ENCODE results near the gene C13orf46. TPM values are rescaled to one million over a fixed set of nuclear protein-coding genes. Genes with fewer than 3 reads are reported as not detected.

Gene C13orf46
- total and polyA plus RNA-seq, 2 of the 8 experiments (the other 6 are each of a cell fraction or from before 2014, with no cell fraction given), result 0.23 to 0.28 TPM

GRCh38 chr13:113942591-113943103, 31.2 kb downstream of the C13orf46 start:
- Histone ChIP-seq H2BK20ac (ENCODE audit: low read length) (no peak overlapping the region), H3K4me3 (ENCODE audit: extremely low read depth in 1 of 4, insufficient read depth in 2 of 4, low read depth in 3 of 4, low read length in 4 of 4) (no peak overlapping the region), H3K4me1 (replicated peaks in 1 of 4; ENCODE audit: control insufficient read depth in 3 of 4, insufficient read depth in 4 of 4, low read length in 3 of 4) (no peaks in the 10 kb centered on the region), H2BK5ac (ENCODE audit: low read depth, low read length) (no peak overlapping the region), H4K8ac (ENCODE audit: extremely low read depth, insufficient read depth, low read length) (no peak overlapping the region), H2BK15ac (ENCODE audit: low read length) (no peak overlapping the region), H2BK12ac (ENCODE audit: low read depth, low read length) (no peak overlapping the region), H3K27ac (ENCODE audit: low read depth, low read length) (no peak overlapping the region), H3K23me2 (ENCODE audit: low read depth, low read length) (no peaks in the 10 kb centered on the region), H2BK120ac (replicated peaks; ENCODE audit: low read depth, low read length) (no peak overlapping the region), H3K4me2 (ENCODE audit: insufficient read depth in 1 of 2, low read depth in 2 of 2, low read length in 2 of 2) (no peak overlapping the region), H3K79me1 (ENCODE audit: low read depth, low read length) (no peaks in the 10 kb centered on the region), H2AFZ (ENCODE audit: low read length) (no peak overlapping the region), H2AK5ac (ENCODE audit: low read depth, low read length) (no peak overlapping the region), H3K14ac (ENCODE audit: insufficient read length) (no peak overlapping the region), H3K9me3 (ENCODE audit: insufficient read depth in 2 of 2, low read depth in 1 of 2, low read length in 1 of 2) (no peaks in the 10 kb centered on the region), H3K4ac (replicated peaks; ENCODE audit: insufficient read length, low read depth, low read length) (no peak overlapping the region), H3K27me3 (replicated peaks in 1 of 4; ENCODE audit: control insufficient read depth in 3 of 4, extremely low read depth in 1 of 4, insufficient read depth in 3 of 4, low read length in 3 of 4) (no peaks in the 10 kb centered on the region), H4K91ac (replicated peaks; ENCODE audit: insufficient read length, low read length) (no peak overlapping the region), H3K23ac (ENCODE audit: insufficient read length) (no peak overlapping the region), H3K56ac (replicated peaks; ENCODE audit: insufficient read length, low read depth, low read length) (no peak overlapping the region), H3K79me2 (ENCODE audit: control insufficient read depth in 1 of 2, insufficient read depth in 2 of 2, low read length in 2 of 2) (no peaks in the 10 kb centered on the region), H3K9ac (replicated peaks in 1 of 4; ENCODE audit: extremely low read depth in 1 of 4, low read depth in 3 of 4, low read length in 3 of 4) (no peak overlapping the region), H4K5ac (ENCODE audit: insufficient read length, low read depth, low read length) (no peak overlapping the region), H3K18ac (ENCODE audit: extremely low read depth, low read length) (no peak overlapping the region), H3K36me3 (ENCODE audit: control insufficient read depth in 2 of 4, insufficient read depth in 4 of 4, low read length in 3 of 4) (no peaks in the 10 kb centered on the region), H4K20me1 (replicated peaks in 1 of 2; ENCODE audit: control insufficient read depth in 1 of 2, insufficient read depth in 2 of 2, low read length in 2 of 2) (peaks cover 0 to 2% of the 10 kb centered on the region in 2 experiments)
- WGBS, 2 experiments (ENCODE audit: extremely low coverage in 1 of 2, insufficient coverage in 1 of 2, insufficient read length in 1 of 2, insufficient replicate concordance in 2 of 2, low coverage in 1 of 2, low lambda C conversion rate in 2 of 2, missing lambda C conversion rate in 1 of 2), result 95% methylated on average over 18 of the region's 23 CpGs; no CpG with 5 or more reads in 1 of the 2 experiments
- FAIRE-seq (no peak), DNase-seq (ENCODE audit: low read depth in 1 of 2, low spot score in 2 of 2) (no peak)
- ChIA-PET POLR2A (ENCODE audit: partially characterized antibody) (no interaction called here), CTCF (ENCODE audit: partially characterized antibody) (interaction anchor here (1.1 kb wide), 1 partner anchor 285 kb away, joined by 3 read pairs; no protein-coding TSS in a partner anchor)
- no peak for TF ChIP-seq TAF1 (IDR thresholded peaks at IDR 0.05; ENCODE audit: low read depth, low read length)
- TF ChIP-seq SRF (IDR thresholded peaks at IDR 0.05; ENCODE audit: low read depth, low read length), result no peak

Measured in H1 (cell line).